CD4-positive, alpha-beta T cell (primary cell): ENCODE measurements around the gene MYL5. TPM values are rescaled to one million over a fixed set of nuclear protein-coding genes. Genes with fewer than 3 reads are reported as not detected.

Experiments used
- ATAC-seq: fragments of 200-7000 bp; cut with Tn5 transposase; one replicate; pipeline ENCODE4 v1.10.0; 2022; ENCODE audit warnings: mild to moderate bottlenecking; ENCODE audit not compliant: poor library complexity
- CTCF ChIA-PET: fragments of 350-600 bp; sonication (Branson Sonifier 250); formaldehyde crosslinking; loops from one replicate; lab custom pipeline; 2021; ENCODE audit warnings: antibody characterized with exemption, inconsistent platforms; lab: Charles Lee
- POLR2A ChIA-PET: fragments of 350-600 bp; sonication (Branson Sonifier 250); formaldehyde crosslinking; loops from one replicate; lab custom pipeline; 2021; ENCODE audit warnings: antibody characterized with exemption, inconsistent platforms; lab: Charles Lee
- DNase-seq, 14 experiments: peaks; one replicate each; pipeline ENCODE4 v3.0.0-alpha.2; 2013 to 2020; ENCODE audit warnings: mixed read lengths in 2 of 14
- H3K27ac ChIP-seq, 2 donors: one replicate each; pipeline versions ENCODE4 v1.5.1 to v1.7.0; 2013; ENCODE audit warnings: low read length in 2 of 2, low read depth in 1 of 2, mild to moderate bottlenecking in 1 of 2
- H3K27me3 ChIP-seq, 2 experiments: 1 replicate in 1 of 2; 2 replicates in 1 of 2; pipeline versions ENCODE4 v1.6.1 to v1.7.0; 2013; ENCODE audit warnings: low read length in 2 of 2, control low read depth in 1 of 2, mild to moderate bottlenecking in 1 of 2, moderate library complexity in 1 of 2; ENCODE audit not compliant: insufficient read depth in 2 of 2, control insufficient read depth in 1 of 2
- H3K36me3 ChIP-seq: one replicate; pipeline ENCODE4 v1.6.1; 2013; ENCODE audit warnings: low read length, control low read depth; ENCODE audit not compliant: insufficient read depth
- H3K4me1 ChIP-seq: one replicate; pipeline ENCODE4 v1.6.1; 2013; ENCODE audit warnings: low read length, control low read depth; ENCODE audit not compliant: insufficient read depth
- H3K4me3 ChIP-seq: one replicate; pipeline ENCODE4 v1.5.1; 2013; ENCODE audit warnings: mild to moderate bottlenecking, low read length, moderate library complexity
- H3K9me3 ChIP-seq, 2 experiments: 1 replicate in 1 of 2; 2 replicates in 1 of 2; pipeline versions ENCODE4 v1.6.1 to v1.7.0; 2013; ENCODE audit warnings: low read length in 2 of 2, mild to moderate bottlenecking in 2 of 2, control low read depth in 1 of 2, moderate library complexity in 1 of 2; ENCODE audit not compliant: control insufficient read depth in 1 of 2, insufficient read depth in 1 of 2
- H3K27ac Mint-ChIP-seq: one replicate; pipeline ENCODE4 v1.8.0; 2020; ENCODE audit warnings: mixed read lengths
- H3K27me3 Mint-ChIP-seq: one replicate; pipeline ENCODE4 v1.8.0; 2021; ENCODE audit warnings: mixed read lengths
- H3K36me3 Mint-ChIP-seq: one replicate; pipeline ENCODE4 v1.8.0; 2021; ENCODE audit warnings: low read depth, mixed read lengths
- H3K4me1 Mint-ChIP-seq: one replicate; pipeline ENCODE4 v1.8.0; 2021; ENCODE audit warnings: low read depth, mixed read lengths
- H3K4me3 Mint-ChIP-seq: one replicate; pipeline ENCODE4 v1.8.0; 2020; ENCODE audit warnings: mild to moderate bottlenecking, mixed read lengths
- H3K9me3 Mint-ChIP-seq: one replicate; pipeline ENCODE4 v1.8.0; 2020; ENCODE audit warnings: mixed read lengths
- CTCF ChIP-seq: fragments of 200-600 bp; IDR thresholded peaks from one replicate; pipeline ENCODE4 v1.8.0; 2022; ENCODE audit warnings: antibody characterized with exemption, mild to moderate bottlenecking
- intact Hi-C, 2 experiments: fragments of 100-400 bp; cut with DNase I in 1 of 2; cut with micrococcal nuclease in 1 of 2; formaldehyde crosslinking; loops; one replicate each; pipeline versions ENCODE4 v1.15.1 to v1.9.0; 2023 to 2025; cut with DNase I, micrococcal nuclease
- total RNA-seq, 174 experiments: library from RNA in 2 of 174; stranded (reverse) in 2 of 174; gene quantifications; one replicate each; pipeline ENCODE4 v1.2.3 and lab custom pipeline; 2021 to 2026

MYL5 gene
- total RNA-seq, 2 experiments from 2014 or later, result 25.3 to 29.2 TPM

GRCh38 chr4:686413-687040, 12.2 kb downstream of the MYL5 start:
- Mint-ChIP-seq H3K9me3 (no peaks in the 10 kb centered on the region), H3K36me3 (no peaks in the 10 kb centered on the region), H3K4me1 (no peaks in the 10 kb centered on the region), H3K27ac (no peak overlapping the region), H3K4me3 (no peak overlapping the region), H3K27me3 (peaks cover 22% of the 10 kb centered on the region)
- Histone ChIP-seq H3K4me3 (no peak overlapping the region), H3K4me1 (peaks cover 25% of the 10 kb centered on the region), H3K27me3 (peaks cover 6 to 17% of the 10 kb centered on the region in 2 experiments), H3K27ac (no peak overlapping the region), H3K36me3 (no peaks in the 10 kb centered on the region), H3K9me3 (peaks cover 0 to 11% of the 10 kb centered on the region in 2 experiments)
- ATAC-seq (no peak), DNase-seq (peak in 1 of 14 experiments; percentile 29)
- ChIA-PET CTCF (no interaction called here), POLR2A (no interaction called here)
- intact Hi-C loops, result no loop called here
- no peak for TF ChIP-seq CTCF

GRCh38 chr4:687048-687970, 13.0 kb downstream of the MYL5 start:
- no peaks in the 10 kb centered on the region for H3K9me3 Mint-ChIP-seq
- no peaks in the 10 kb centered on the region for H3K4me1 Mint-ChIP-seq
- peaks cover 6 to 17% of the 10 kb centered on the region in 2 experiments for H3K27me3 ChIP-seq
- intact Hi-C loops, result no loop called here
- peaks cover 26% of the 10 kb centered on the region for H3K27me3 Mint-ChIP-seq
- no peaks in the 10 kb centered on the region for H3K36me3 ChIP-seq
- ATAC-seq (no peak), DNase-seq (peak in 2 of 14 experiments; percentile 66 to 77)
- no peaks in the 10 kb centered on the region for H3K36me3 Mint-ChIP-seq
- H3K9me3 ChIP-seq, result peaks cover 0 to 11% of the 10 kb centered on the region in 2 experiments
- H3K4me3 Mint-ChIP-seq, result no peak overlapping the region
- no peak for TF ChIP-seq CTCF
- POLR2A ChIA-PET, result no interaction called here
- no peak overlapping the region for H3K4me3 ChIP-seq
- H3K27ac Mint-ChIP-seq, result no peak overlapping the region
- CTCF ChIA-PET, result no interaction called here
- no peak overlapping the region for H3K27ac ChIP-seq
- peaks cover 21% of the 10 kb centered on the region for H3K4me1 ChIP-seq

- Mint-ChIP-seq H3K4me1 (no peaks in the 10 kb centered on the region), H3K36me3 (no peaks in the 10 kb centered on the region), H3K27ac (no peak overlapping the region), H3K4me3 (no peak overlapping the region), H3K27me3 (peaks cover 29% of the 10 kb centered on the region), H3K9me3 (no peaks in the 10 kb centered on the region)
- ChIA-PET POLR2A (no interaction called here), CTCF (no interaction called here)
- no peak for TF ChIP-seq CTCF
- intact Hi-C loops, result no loop called here
- Histone ChIP-seq H3K9me3 (peaks cover 0 to 11% of the 10 kb centered on the region in 2 experiments), H3K27me3 (peaks cover 6 to 17% of the 10 kb centered on the region in 2 experiments), H3K36me3 (no peaks in the 10 kb centered on the region), H3K27ac (no peak overlapping the region), H3K4me3 (peak overlapping the region; percentile 32), H3K4me1 (peaks cover 21% of the 10 kb centered on the region)
- DNase-seq (peak in 1 of 14 experiments; percentile 20), ATAC-seq (no peak)
Measured at GRCh38 chr4:687971-688853, 13.9 kb downstream of the MYL5 start.
